ES-I3 (cell line): ENCODE data around the gene TRDN.
"Not testable (repeated sequence)": the region's sequence is repeated elsewhere in the genome, so short reads cannot be mapped to it uniquely, and the experiment has no call there.

Experiments used
- H3K36me3 ChIP-seq: 2 replicates; pipeline ENCODE4 v1.6.1; 2013; ENCODE audit warnings: mild to moderate bottlenecking, low read length, control low read depth, moderate library complexity; ENCODE audit not compliant: insufficient read depth
- H3K4me1 ChIP-seq: 2 replicates; pipeline ENCODE4 v1.6.1; 2013; ENCODE audit warnings: mild to moderate bottlenecking, control low read depth, low read length; ENCODE audit not compliant: insufficient read depth
- H3K9ac ChIP-seq: 2 replicates; pipeline ENCODE4 v1.6.1; 2013; ENCODE audit warnings: low read depth, mild to moderate bottlenecking, low read length, moderate library complexity
- H3K9me3 ChIP-seq: 2 replicates; pipeline ENCODE4 v1.6.1; 2013; ENCODE audit warnings: mild to moderate bottlenecking, low read length, moderate library complexity; ENCODE audit not compliant: control insufficient read depth, insufficient read depth

TRDN gene

DNA sequence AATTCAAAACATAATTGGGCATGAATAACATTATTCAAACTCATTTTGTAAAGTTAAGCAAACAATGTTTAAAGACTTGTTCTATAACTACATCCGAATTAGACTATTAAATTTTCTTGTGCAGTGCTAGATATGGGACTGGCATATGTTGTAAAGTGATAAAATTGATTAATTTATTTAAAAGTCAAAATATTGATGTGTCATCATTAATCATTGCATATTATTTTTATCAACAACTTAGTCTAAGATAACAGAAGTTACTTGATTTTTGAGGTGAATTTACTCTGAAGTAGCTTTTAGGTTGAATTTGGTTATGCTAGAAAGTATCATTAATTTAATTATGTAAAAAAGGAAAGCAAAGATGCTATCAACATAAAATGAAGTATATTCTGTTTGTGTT is 396.1 kb downstream of the TRDN start:
- H3K36me3 ChIP-seq, result no peaks in the 10 kb centered on the region
- H3K4me1 ChIP-seq, result no peaks in the 10 kb centered on the region
- no peak overlapping the region for H3K9ac ChIP-seq
- H3K9me3 ChIP-seq, result no peaks in the 10 kb centered on the region

DNA sequence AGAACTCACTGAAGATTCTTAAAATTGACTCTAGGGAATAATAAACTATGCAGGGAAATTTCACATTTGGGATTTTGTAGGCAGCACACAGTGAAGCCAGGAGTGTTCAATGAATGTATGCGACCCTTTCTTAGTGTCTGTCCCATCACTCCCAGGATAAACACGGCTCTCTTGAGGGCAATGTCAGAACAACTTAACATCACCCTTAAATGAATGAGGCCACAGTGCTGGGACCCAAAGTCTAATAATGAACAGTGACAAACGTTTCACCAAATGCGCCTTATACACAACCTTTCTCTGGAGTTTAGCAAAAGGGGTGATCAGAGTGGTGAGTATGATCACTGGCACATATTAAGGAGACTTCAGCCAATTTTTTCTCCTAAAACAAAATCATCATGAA is 403.4 kb downstream of the TRDN start:
- H3K9ac ChIP-seq, result no peak overlapping the region
- H3K9me3 ChIP-seq, result no peaks in the 10 kb centered on the region
- H3K4me1 ChIP-seq, result no peaks in the 10 kb centered on the region
- no peaks in the 10 kb centered on the region for H3K36me3 ChIP-seq

DNA sequence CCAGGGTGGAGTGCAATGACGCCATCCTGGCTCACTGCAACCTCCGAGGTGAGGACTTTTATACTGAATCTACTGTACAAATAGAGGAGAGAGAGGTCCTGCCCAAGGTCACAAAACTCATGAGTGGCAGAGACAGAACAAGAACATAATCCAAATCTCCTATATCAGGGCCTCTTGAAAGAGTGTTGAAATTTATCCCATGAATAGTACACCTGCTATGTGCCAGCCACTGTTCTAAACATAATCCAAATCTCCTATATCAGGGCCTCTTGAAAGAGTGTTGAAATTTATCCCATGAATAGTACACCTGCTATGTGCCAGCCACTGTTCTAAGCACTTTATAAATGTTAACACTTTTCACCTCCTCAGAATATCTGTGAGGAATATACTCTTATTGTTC is 409.0 kb downstream of the TRDN start:
- not testable (repeated sequence) for H3K9ac ChIP-seq, H3K36me3 ChIP-seq, H3K9me3 ChIP-seq, H3K4me1 ChIP-seq

DNA sequence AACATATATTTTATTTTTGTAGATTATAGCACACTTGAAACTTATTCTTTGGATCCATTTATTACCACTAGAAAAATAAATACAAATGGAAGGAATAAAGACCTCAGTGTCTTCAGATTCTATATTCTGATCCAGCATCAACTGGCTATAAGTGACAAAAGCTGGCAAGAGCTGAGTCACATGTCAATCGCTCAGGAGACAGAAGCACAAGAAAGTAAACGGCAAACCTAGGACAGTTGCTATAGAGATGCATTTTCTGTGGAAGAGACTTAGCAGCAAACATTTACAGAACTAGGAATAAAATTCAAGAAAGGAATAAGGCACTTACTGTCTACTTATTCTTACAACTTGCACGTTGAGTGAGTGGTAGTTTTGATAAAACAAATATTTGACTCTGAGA is 410.4 kb downstream of the TRDN start:
- no peaks in the 10 kb centered on the region for H3K9me3 ChIP-seq
- no peaks in the 10 kb centered on the region for H3K4me1 ChIP-seq
- no peaks in the 10 kb centered on the region for H3K36me3 ChIP-seq
- no peak overlapping the region for H3K9ac ChIP-seq

DNA sequence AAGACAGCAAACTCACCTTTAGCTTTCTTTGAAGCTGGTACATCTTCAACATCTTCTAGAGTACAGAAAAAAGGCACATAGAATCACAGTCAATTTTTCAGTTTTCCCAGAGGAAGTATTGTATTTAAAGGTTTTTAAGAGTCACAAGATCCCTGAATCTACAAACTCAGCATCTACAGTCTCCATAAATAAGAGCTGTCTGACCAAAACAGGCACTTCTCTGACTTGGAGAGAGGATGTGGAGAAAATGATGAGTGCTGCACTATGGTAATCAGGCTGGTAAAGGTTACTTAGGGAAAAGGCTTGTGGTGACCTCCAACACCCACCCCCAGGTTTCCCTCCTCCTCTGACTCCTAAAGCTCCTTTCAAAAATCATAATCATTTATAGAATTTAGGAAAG is 412.7 kb downstream of the TRDN start:
- Histone ChIP-seq H3K9ac (no peak overlapping the region), H3K4me1 (no peaks in the 10 kb centered on the region), H3K9me3 (no peaks in the 10 kb centered on the region), H3K36me3 (no peaks in the 10 kb centered on the region)

DNA sequence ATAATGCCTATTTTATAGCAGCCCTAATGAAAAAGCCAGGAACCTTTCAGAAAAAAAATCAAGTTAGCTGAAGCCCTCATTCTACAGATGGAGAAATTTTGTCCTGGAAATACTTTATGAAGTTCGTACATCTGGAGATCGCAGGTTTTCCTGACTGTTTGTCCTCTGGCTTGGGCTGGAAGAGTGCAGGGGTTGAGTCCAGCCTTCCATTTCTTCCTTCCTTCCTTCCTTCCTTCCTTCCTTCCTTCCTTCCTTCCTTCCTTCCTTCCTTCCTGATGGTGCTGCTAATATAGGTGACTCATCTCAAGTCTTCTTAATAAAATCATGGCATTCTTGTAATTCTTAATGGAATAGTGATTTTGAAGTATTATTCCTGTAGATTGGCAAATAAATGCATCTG is 413.3 kb downstream of the TRDN start:
- H3K9me3 ChIP-seq, result no peaks in the 10 kb centered on the region

DNA sequence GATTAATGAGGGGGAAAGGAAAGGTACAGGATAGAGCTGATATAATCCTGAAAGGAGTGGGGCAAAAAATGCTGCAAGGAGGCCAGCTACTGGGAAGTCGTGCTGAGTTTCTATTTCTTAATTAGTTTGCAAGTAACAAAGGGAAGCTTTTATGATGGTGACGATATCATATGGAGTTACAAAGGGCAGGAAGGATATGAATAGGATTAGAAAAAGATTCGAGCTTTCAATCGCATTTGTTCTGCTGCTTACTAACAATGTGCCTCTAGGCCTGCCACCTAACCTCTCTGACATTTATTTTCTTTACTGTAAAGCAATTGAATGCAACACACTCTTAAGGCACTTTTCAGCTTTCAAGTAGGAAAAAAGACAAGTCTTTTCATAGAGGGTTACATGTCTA is 421.5 kb downstream of the TRDN start:
- Histone ChIP-seq H3K36me3 (no peaks in the 10 kb centered on the region), H3K9ac (no peak overlapping the region), H3K9me3 (no peaks in the 10 kb centered on the region), H3K4me1 (peaks cover 11% of the 10 kb centered on the region)

More for the DNA sequence above, 413.3 kb downstream of the TRDN start:
- Histone ChIP-seq H3K4me1 (no peaks in the 10 kb centered on the region), H3K36me3 (no peaks in the 10 kb centered on the region), H3K9ac (no peak overlapping the region)

DNA sequence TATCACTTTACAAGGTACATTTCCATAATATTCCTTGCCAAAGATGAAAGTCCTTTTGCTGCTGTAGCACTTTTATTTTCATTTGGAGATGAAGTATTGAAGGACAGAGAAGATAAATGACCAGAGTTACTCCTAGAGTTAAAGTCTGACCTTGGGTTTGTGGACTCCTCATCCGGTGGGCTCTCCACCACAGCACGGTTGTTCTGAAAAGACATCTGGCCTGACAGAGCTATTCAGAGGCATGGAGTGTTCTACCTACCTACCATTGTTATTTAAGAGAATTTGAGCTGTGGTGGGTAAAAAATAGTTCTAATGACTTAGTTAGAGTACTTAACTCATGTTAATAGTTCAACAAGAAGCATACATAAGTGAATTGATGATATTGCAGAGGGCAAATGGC is 422.3 kb downstream of the TRDN start:
- H3K9ac ChIP-seq, result no peak overlapping the region
- peaks cover 11% of the 10 kb centered on the region for H3K4me1 ChIP-seq
- no peaks in the 10 kb centered on the region for H3K36me3 ChIP-seq
- H3K9me3 ChIP-seq, result no peaks in the 10 kb centered on the region

DNA sequence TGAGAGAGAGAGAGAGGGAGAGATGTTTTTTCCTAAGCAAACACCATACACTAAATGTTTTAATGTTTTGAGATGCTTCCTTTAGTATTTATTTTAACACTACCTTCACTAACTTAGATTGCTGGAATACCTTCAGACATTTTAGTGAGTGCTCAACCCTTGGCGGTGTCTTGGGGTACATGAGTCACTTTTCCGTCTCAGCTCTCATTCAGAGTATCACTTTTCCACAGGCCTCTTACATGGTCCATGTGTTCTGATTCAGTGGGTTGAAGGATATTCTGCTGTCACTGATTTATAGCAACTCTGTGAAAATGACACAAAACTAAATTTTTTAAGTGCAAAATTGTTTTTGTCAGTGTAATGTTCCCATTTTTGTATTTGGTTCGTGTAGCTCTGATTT is 422.8 kb downstream of the TRDN start:
- no peaks in the 10 kb centered on the region for H3K9me3 ChIP-seq
- H3K4me1 ChIP-seq, result peaks cover 11% of the 10 kb centered on the region
- H3K36me3 ChIP-seq, result no peaks in the 10 kb centered on the region
- no peak overlapping the region for H3K9ac ChIP-seq

DNA sequence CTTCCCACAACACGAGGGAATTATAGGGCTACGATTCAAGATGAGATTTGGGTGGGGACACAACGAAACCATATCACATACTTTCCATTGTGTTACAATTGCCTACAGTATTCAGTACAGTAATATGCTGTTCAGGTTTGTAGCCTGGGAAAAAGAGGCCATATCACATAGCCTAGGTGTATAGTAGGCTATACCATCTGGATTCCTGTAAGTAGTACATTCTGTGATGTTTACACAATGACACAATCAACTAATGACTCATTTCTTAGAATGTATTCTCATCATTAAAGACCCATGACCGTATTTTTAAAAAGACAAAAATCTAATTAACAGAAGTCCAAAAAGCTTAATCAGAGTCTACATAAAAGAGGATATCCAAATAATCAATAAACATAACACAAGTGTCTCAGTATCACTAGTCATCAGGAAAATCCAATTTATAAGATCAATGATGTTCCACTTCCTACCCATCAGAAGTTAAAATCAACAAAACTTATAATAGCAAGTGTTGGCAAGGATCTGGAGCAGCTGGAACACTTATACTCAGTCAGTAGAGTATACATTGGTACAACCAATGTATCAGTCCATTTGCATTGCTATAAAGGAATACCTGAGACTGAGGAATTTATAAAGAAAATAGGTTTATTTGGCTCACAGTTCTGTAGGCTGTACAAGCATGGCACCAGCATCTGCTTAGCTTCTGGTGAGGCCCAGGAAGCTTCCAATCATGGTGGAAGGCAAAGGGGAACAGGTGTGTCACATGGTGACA is 424.8 kb downstream of the TRDN start:
- Histone ChIP-seq H3K4me1 (peaks cover 11% of the 10 kb centered on the region), H3K9ac (no peak overlapping the region), H3K36me3 (no peaks in the 10 kb centered on the region), H3K9me3 (no peaks in the 10 kb centered on the region)

DNA sequence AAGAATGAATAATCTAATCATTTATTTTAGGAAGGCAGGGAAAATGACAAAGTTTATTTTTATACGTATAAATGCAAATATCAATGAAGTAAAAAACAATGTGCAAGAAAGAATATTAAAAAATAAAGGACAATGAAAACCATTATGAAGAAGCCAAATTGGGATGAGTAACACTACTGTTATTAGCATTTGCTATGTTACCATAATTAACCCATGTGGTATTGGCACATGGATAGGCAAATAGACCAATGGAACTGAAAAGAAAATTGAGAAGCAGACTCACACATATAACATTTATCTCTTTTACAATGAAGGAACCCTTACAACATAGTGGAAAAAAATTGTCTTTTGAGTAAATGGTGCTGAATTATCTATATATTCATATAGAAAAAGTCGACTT is 426.1 kb downstream of the TRDN start:
- no peaks in the 10 kb centered on the region for H3K9me3 ChIP-seq
- H3K36me3 ChIP-seq, result no peaks in the 10 kb centered on the region
- no peak overlapping the region for H3K9ac ChIP-seq
- H3K4me1 ChIP-seq, result peaks cover 11% of the 10 kb centered on the region

DNA sequence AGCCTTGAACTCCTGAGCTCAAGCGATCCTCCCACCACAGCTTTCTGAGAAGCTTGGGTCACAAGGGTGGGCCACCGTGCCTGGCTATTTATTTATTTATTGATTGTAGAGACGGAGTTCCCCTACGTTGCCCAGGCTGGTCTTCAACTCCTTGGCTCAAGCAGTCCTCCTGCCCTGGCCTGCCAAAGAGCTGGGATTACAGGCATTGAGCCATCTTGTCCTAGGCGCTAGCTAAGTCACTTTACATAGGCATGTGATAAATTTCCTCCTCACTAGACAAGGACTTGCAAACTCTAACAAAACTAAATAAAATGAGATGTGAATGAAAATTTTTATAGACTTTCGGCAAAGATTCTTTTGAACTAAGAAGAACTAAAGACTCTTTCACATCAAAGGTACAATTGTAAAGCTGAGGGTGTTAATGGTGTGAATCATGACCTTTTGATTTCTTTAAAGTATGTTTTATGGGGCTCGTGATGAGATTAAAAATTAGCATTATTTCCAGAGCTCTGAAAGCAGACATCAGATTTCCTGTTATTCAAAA is 428.7 kb downstream of the TRDN start:
- no peak overlapping the region for H3K9ac ChIP-seq
- H3K4me1 ChIP-seq, result no peaks in the 10 kb centered on the region
- H3K9me3 ChIP-seq, result no peaks in the 10 kb centered on the region
- no peaks in the 10 kb centered on the region for H3K36me3 ChIP-seq

DNA sequence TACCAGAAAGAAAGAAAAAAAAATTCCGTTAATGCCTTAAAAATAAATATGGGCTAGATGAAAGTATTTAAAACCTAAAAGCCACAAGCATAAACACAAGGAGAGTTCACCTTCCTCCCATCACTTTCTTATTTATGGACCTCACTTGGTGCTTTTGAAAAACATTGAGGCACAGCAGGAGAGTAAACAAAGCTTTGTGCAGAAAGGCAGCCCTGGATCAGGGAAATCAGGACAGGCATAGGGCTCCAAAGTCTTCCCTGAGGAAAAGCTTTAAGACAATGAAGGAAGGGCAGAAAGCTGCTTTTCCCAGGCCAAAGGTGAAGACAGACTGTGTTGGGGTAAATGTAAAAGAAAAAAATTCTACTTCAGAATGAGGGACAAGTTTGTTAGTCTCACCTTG is 432.8 kb downstream of the TRDN start:
- Histone ChIP-seq H3K4me1 (no peaks in the 10 kb centered on the region), H3K36me3 (no peaks in the 10 kb centered on the region), H3K9me3 (no peaks in the 10 kb centered on the region; the same call in 1 of the 2 replicates), H3K9ac (no peak overlapping the region)

DNA sequence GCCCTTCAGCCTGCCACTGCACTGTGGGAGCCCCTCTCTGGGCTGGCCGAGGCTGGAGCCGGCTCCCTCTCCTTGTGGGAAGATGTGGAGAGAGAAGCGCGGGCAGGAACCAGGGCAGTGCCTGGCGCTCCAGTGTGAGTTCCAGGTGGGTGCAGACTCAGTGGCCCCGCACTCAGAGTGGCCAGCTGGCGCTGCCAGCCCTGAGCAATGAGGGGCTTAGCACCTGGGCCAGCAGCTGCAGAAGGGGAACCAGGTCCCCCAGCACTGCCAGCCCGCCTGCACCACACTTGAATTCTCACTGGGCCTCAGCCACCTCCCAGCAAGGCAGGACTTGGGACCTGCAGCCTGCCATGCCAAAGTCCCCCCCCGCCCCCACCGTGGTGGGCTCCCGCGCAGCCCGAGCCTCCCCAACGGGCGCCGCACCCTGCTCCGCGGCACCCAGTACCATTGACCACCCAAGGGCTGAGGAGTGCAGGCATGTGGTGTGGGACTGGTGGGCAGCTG is 434.8 kb downstream of the TRDN start:
- Histone ChIP-seq H3K4me1 (no peaks in the 10 kb centered on the region), H3K36me3 (no peaks in the 10 kb centered on the region), H3K9me3 (no peaks in the 10 kb centered on the region; the same call in 1 of the 2 replicates), H3K9ac (no peak overlapping the region)

DNA sequence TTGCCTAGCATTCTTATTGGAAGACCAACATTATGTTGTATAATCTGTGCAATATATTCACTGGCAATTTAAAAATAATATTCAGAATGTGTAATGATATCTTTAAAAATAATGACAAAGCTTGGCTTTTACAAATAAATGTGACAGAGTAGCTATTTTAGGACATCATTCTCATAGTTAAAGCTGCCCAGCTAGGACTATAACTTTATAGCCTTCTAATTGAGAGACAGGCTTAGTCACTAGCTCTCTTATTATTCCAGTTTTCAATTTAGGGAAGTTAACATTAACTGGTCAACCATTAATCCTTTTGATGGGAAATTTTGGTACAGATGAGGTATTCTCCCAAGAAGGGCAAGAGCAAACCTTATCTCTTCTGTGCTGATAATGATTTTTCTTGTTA is 443.5 kb downstream of the TRDN start:
- no peaks in the 10 kb centered on the region for H3K4me1 ChIP-seq
- H3K9ac ChIP-seq, result no peak overlapping the region
- no peaks in the 10 kb centered on the region for H3K9me3 ChIP-seq
- no peaks in the 10 kb centered on the region for H3K36me3 ChIP-seq
